Bronchial epithelial cell (primary cell): Measurements from ENCODE around the gene PIEZO1. TPM values are rescaled to one million over a fixed set of nuclear protein-coding genes. Genes with fewer than 3 reads are reported as not detected.

Source experiments
- DNase-seq: peaks from one replicate; pipeline ENCODE4 v3.0.0-alpha.2; 2010; ENCODE audit warnings: low read depth
- FAIRE-seq: peaks from 2 replicates; lab custom pipeline; 2011; peaks lifted over from hg19 to GRCh38; lab: Jason Lieb, UNC
- H3K27me3 ChIP-seq: 2 replicates; pipeline ENCODE4 v1.5.1; 2011; ENCODE audit warnings: low read length; ENCODE audit not compliant: control insufficient read depth, insufficient read depth
- H3K36me3 ChIP-seq: 2 replicates; pipeline ENCODE4 v1.5.1; 2011; ENCODE audit warnings: low read length; ENCODE audit not compliant: control insufficient read depth, insufficient read depth
- H3K4me3 ChIP-seq: 2 replicates; pipeline ENCODE4 v1.5.1; 2011; ENCODE audit warnings: mild to moderate bottlenecking, low read depth, low read length, control low read depth
- total RNA-seq: library from RNA; depleted of rRNA; stranded (reverse); fragments of >200 nt; gene quantifications from 2 replicates; pipeline ENCODE4 v1.2.1, GENCODE V29; 2014
- TF ChIP-seq, protein P1 (sequence below): IDR thresholded peaks from 2 replicates; pipeline ENCODE4 v1.5.1; 2011; ENCODE audit warnings: mild to moderate bottlenecking, moderate library complexity, low read length, control low read depth, inconsistent platforms; ENCODE audit not compliant: insufficient read depth, severe bottlenecking

PIEZO1 gene
- total RNA-seq, 1 donor from 2014 or later: 98.2 TPM

- DNase-seq (no peak), FAIRE-seq (no peak)
- TF ChIP-seq, protein P1, sequence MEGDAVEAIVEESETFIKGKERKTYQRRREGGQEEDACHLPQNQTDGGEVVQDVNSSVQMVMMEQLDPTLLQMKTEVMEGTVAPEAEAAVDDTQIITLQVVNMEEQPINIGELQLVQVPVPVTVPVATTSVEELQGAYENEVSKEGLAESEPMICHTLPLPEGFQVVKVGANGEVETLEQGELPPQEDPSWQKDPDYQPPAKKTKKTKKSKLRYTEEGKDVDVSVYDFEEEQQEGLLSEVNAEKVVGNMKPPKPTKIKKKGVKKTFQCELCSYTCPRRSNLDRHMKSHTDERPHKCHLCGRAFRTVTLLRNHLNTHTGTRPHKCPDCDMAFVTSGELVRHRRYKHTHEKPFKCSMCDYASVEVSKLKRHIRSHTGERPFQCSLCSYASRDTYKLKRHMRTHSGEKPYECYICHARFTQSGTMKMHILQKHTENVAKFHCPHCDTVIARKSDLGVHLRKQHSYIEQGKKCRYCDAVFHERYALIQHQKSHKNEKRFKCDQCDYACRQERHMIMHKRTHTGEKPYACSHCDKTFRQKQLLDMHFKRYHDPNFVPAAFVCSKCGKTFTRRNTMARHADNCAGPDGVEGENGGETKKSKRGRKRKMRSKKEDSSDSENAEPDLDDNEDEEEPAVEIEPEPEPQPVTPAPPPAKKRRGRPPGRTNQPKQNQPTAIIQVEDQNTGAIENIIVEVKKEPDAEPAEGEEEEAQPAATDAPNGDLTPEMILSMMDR: no peak
- H3K27me3 ChIP-seq: no peaks in the 10 kb centered on the region
- H3K4me3 ChIP-seq: no peak overlapping the region
- H3K36me3 ChIP-seq: peaks cover 3% of the 10 kb centered on the region
Measured at GRCh38 chr16:88695218-88695617, 89.8 kb downstream of the PIEZO1 start.

DNA sequence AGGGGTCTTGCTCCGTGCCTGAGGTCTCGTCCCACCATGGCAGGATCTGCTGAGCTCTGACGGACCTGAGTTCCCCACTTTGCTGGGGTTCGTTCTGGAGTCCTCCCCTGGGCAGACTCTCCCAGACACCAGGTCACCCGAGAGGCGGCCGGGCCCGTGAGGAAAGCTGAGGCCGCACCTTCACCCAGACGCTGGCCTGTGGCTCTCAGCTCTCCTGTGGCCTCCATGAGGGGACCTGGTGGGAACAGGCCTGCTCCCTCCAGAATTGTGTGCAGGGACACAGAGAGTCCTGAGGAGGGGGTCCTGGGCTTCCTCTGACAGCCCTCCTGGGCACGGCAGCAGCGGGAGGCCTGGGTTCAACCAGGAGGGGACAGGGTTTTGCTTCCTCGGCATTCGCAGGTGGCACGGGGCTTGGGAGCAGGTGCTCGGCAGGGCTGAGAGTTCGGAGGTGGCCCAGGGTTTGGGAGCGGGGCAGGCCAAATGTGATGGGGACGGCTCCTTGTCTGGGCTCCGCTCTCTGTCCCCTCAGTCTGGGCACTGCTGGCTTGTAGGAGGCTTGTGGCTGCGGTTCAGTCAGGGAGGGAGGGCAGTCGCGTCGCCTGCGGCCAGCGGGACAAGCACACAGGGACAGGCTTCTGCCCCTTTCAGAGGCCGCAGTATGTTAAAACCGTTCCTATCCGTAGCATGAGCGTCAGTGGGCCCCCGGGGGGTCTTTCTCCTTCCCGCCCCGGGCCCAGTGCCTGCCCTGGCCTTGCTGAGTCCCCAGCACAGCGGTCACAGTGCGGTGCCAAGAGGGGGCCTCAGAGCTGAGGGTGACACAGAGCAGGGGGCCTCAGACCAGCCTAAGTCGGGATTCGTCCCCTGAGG, 90.6 kb downstream of the PIEZO1 start:
- TF ChIP-seq, protein P1: no peak

GRCh38 chr16:88693420-88694177, 91.4 kb downstream of the PIEZO1 start:
- FAIRE-seq (no peak), DNase-seq (no peak)
- Histone ChIP-seq H3K27me3 (no peaks in the 10 kb centered on the region), H3K36me3 (peaks cover 3% of the 10 kb centered on the region), H3K4me3 (no peak overlapping the region)
- TF ChIP-seq, protein P1: no peak

More for the DNA sequence above, 90.6 kb downstream of the PIEZO1 start:
- DNase-seq (no peak), FAIRE-seq (no peak)
- H3K27me3 ChIP-seq: no peaks in the 10 kb centered on the region
- H3K36me3 ChIP-seq: peaks cover 3% of the 10 kb centered on the region
- no peak overlapping the region for H3K4me3 ChIP-seq

GRCh38 chr16:88692861-88693260, 92.2 kb downstream of the PIEZO1 start:
- no peak for FAIRE-seq
- H3K27me3 ChIP-seq: no peaks in the 10 kb centered on the region
- no peak for DNase-seq
- H3K36me3 ChIP-seq: peaks cover 3% of the 10 kb centered on the region
- no peak overlapping the region for H3K4me3 ChIP-seq
- TF ChIP-seq, protein P1: no peak

- TF ChIP-seq, protein P1: no peak
- no peaks in the 10 kb centered on the region for H3K27me3 ChIP-seq
- DNase-seq (no peak), FAIRE-seq (no peak)
- peaks cover 2% of the 10 kb centered on the region for H3K36me3 ChIP-seq
- no peak overlapping the region for H3K4me3 ChIP-seq
Measured at GRCh38 chr16:88691924-88692560, 93.0 kb downstream of the PIEZO1 start.
